HepG2 (cell line): ENCODE measurements around the gene PIEZO1. TPM values are rescaled to one million over a fixed set of nuclear protein-coding genes. Genes with fewer than 3 reads are reported as not detected.

Experiments used
- ATF3 ChIP-seq: sonication (generic); formaldehyde crosslinking; IDR thresholded peaks from 2 replicates; pipeline ENCODE4 v1.4.0; 2020; ENCODE audit warnings: missing genetic modification reagents
- ERF ChIP-seq: IDR thresholded peaks from 2 replicates; pipeline ENCODE4 v1.6.1; 2018; ENCODE audit warnings: missing biosample characterization, missing genetic modification reagents
- HBP1 ChIP-seq: IDR thresholded peaks from 2 replicates; pipeline ENCODE4 v1.6.1; 2016; ENCODE audit warnings: low read depth, control low read depth
- HNRNPL ChIP-seq: fragments of 200-400 bp; formaldehyde crosslinking; IDR thresholded peaks from 2 replicates; pipeline ENCODE4 v1.6.1; 2017; ENCODE audit warnings: mild to moderate bottlenecking, low read depth, low read length
- HNRNPLL ChIP-seq: fragments of 200-400 bp; formaldehyde crosslinking; IDR thresholded peaks from 2 replicates; pipeline ENCODE4 v1.6.1; 2017; ENCODE audit warnings: mild to moderate bottlenecking, low read depth, low read length; ENCODE audit not compliant: poor library complexity, severe bottlenecking
- MAX ChIP-seq: IDR thresholded peaks from 2 replicates; pipeline ENCODE4 v1.6.1; 2012; ENCODE audit warnings: inconsistent platforms
- NFAT5 ChIP-seq: sonication (generic); formaldehyde crosslinking; IDR thresholded peaks from 2 replicates; pipeline ENCODE4 v1.4.0; 2020; ENCODE audit warnings: missing genetic modification reagents
- NRL ChIP-seq: sonication (generic); formaldehyde crosslinking; IDR thresholded peaks from 2 replicates; pipeline ENCODE4 v1.5.0; 2020; ENCODE audit warnings: missing genetic modification reagents, mild to moderate bottlenecking, moderate library complexity, borderline replicate concordance
- POLR2AphosphoS5 ChIP-seq: IDR thresholded peaks from 2 replicates; pipeline ENCODE4 v1.6.1; 2012; ENCODE audit warnings: low read depth, low read length
- SAFB2 ChIP-seq: sonication (generic); formaldehyde crosslinking; IDR thresholded peaks from 2 replicates; pipeline ENCODE4 v1.5.1; 2020; ENCODE audit warnings: missing genetic modification reagents, low read depth, mild to moderate bottlenecking, borderline replicate concordance
- SP2 ChIP-seq: sonication (generic); formaldehyde crosslinking; IDR thresholded peaks from 2 replicates; pipeline ENCODE4 v1.5.1; 2020; ENCODE audit warnings: mild to moderate bottlenecking, missing genetic modification reagents
- SP5 ChIP-seq: IDR thresholded peaks from 2 replicates; pipeline ENCODE4 v1.6.1; 2016; ENCODE audit warnings: low read depth, borderline replicate concordance
- TEAD2 ChIP-seq: sonication (generic); formaldehyde crosslinking; IDR thresholded peaks from 2 replicates; pipeline ENCODE4 v1.9.0; 2021; ENCODE audit warnings: missing genetic modification reagents
- TFE3 ChIP-seq: IDR thresholded peaks from 2 replicates; pipeline ENCODE4 v1.6.1; 2016
- ZNF180 ChIP-seq: sonication (generic); formaldehyde crosslinking; IDR thresholded peaks from 2 replicates; pipeline ENCODE4 v1.4.0; 2020; ENCODE audit warnings: low read depth, missing genetic modification reagents, borderline replicate concordance
- ZNF263 ChIP-seq: sonication (generic); formaldehyde crosslinking; IDR thresholded peaks from 2 replicates; pipeline ENCODE4 v1.4.0; 2020; ENCODE audit warnings: missing genetic modification reagents
- ZNF337 ChIP-seq: sonication (generic); formaldehyde crosslinking; IDR thresholded peaks from 2 replicates; pipeline ENCODE4 v1.5.1; 2020; ENCODE audit warnings: missing genetic modification reagents, low read depth, mild to moderate bottlenecking, borderline replicate concordance
- ZNF367 ChIP-seq: sonication (generic); formaldehyde crosslinking; IDR thresholded peaks from 2 replicates; pipeline ENCODE4 v1.4.0; 2020; ENCODE audit warnings: missing genetic modification reagents, borderline replicate concordance
- ZNF570 ChIP-seq: sonication (generic); formaldehyde crosslinking; IDR thresholded peaks from 2 replicates; pipeline ENCODE4 v1.4.0; 2020; ENCODE audit warnings: mild to moderate bottlenecking, missing genetic modification reagents, borderline replicate concordance
- ZNF678 ChIP-seq: sonication (generic); formaldehyde crosslinking; IDR thresholded peaks from 2 replicates; pipeline ENCODE4 v1.4.0; 2020; ENCODE audit warnings: mild to moderate bottlenecking, missing genetic modification reagents
- polyA plus RNA-seq, 8 experiments: library from polyadenylated mRNA; depleted of rRNA in 3 of 8; stranded (reverse) in 7 of 8; unstranded in 1 of 8; fragments of >200 nt; fragmentation: Illumina TruSeq in 4 of 8; extraction: Trizol in 4 of 8; gene quantifications; 2 replicates each; pipeline versions ENCODE4 v1.2.1 to v1.2.3, GENCODE V29; 2011 to 2016; ENCODE audit warnings: low read depth in 4 of 8, missing spikeins in 1 of 8, mixed read lengths in 1 of 8; ENCODE audit not compliant: insufficient read depth in 1 of 8
- total RNA-seq, 5 experiments: library from RNA; depleted of rRNA; stranded (reverse); fragments of >200 nt; fragmentation: Illumina TruSeq; extraction: Trizol; gene quantifications; 2 replicates each; pipeline ENCODE4 v1.2.3, GENCODE V29; 2016; ENCODE audit warnings: low read depth in 1 of 5

PIEZO1 gene
- total and polyA plus RNA-seq, 2 of the 13 experiments (the other 11 are each of a cell fraction or from before 2014, with no cell fraction given): 67.9 to 85.0 TPM

GRCh38 chr16:88793251-88793954, 8.4 kb upstream of the PIEZO1 start (continued):
- no peak for TF ChIP-seq NFAT5 (CRISPR knock-in tag)
- TF ChIP-seq TFE3 (CRISPR knock-in tag): no peak
- TF ChIP-seq MAX: peak; percentile 37
- TF ChIP-seq ZNF367 (CRISPR knock-in tag): no peak
- no peak for TF ChIP-seq ZNF180
- TF ChIP-seq SAFB2: no peak
- TF ChIP-seq ZNF570 (CRISPR knock-in tag): no peak
- no peak for TF ChIP-seq ATF3 (CRISPR knock-in tag)
- peak; percentile 99 for TF ChIP-seq HNRNPL
- peak; percentile 70; the same call in 1 of the 2 replicates for TF ChIP-seq NRL
- peak; percentile 97 for TF ChIP-seq SP5 (CRISPR knock-in tag)
- peak; percentile 30 for TF ChIP-seq HNRNPLL
- TF ChIP-seq SP2: no peak
- 0 out of 2 replicates have a peak, but pooled peaks have one; percentile 24 for TF ChIP-seq POLR2AphosphoS5
- TF ChIP-seq ERF (CRISPR knock-in tag): peak; percentile 49; the same call in 1 of the 2 replicates
- TF ChIP-seq TEAD2 (CRISPR knock-in tag): no peak
- no peak for TF ChIP-seq ZNF337 (CRISPR knock-in tag)
- 0 out of 2 replicates have a peak, but pooled peaks have one; percentile 50 for TF ChIP-seq HBP1 (CRISPR knock-in tag)
- TF ChIP-seq ZNF263 (CRISPR knock-in tag): no peak
- no peak for TF ChIP-seq ZNF678 (CRISPR knock-in tag)
